ENCODE data around the gene SEPTIN1. TPM values are rescaled to one million over a fixed set of nuclear protein-coding genes. Genes with fewer than 3 reads are reported as not detected.
A peak's percentile ranks its signal among the peaks of the same experiment; 100 is the strongest.
"Not testable (repeated sequence)": the region's sequence is repeated elsewhere in the genome, so short reads cannot be mapped to it uniquely, and the experiment has no call there.

The SEPTIN1 gene
- polyA plus RNA-seq, 4 donors: 1.00 to 3.0 (median 2.1) TPM

- no peak for DNase-seq (ENCODE audit: low read depth in 4 of 4, low spot score in 3 of 4)
Observed at GRCh38 chr16:30406795-30407101, 24.4 kb upstream of the SEPTIN1 start.

GRCh38 chr16:30401768-30402425 is 19.5 kb upstream of the SEPTIN1 start:
- no peak for DNase-seq (ENCODE audit: low read depth in 4 of 4, low spot score in 3 of 4)

- no peak for DNase-seq (ENCODE audit: low read depth in 4 of 4, low spot score in 3 of 4)
Observed at GRCh38 chr16:30399435-30400186, 17.2 kb upstream of the SEPTIN1 start.

GRCh38 chr16:30398661-30399434 is 16.5 kb upstream of the SEPTIN1 start:
- no peak for DNase-seq (ENCODE audit: low read depth in 4 of 4, low spot score in 3 of 4)

GRCh38 chr16:30397776-30398660 is 15.7 kb upstream of the SEPTIN1 start:
- DNase-seq (ENCODE audit: low read depth in 4 of 4, low spot score in 3 of 4): no peak

- DNase-seq (ENCODE audit: low read depth in 4 of 4, low spot score in 3 of 4): no peak
Observed at GRCh38 chr16:30397056-30397455, 14.7 kb upstream of the SEPTIN1 start.

GRCh38 chr16:30396627-30397026 is 14.3 kb upstream of the SEPTIN1 start:
- DNase-seq (ENCODE audit: low read depth in 4 of 4, low spot score in 3 of 4): not testable (repeated sequence)

- DNase-seq (ENCODE audit: low read depth in 4 of 4, low spot score in 3 of 4): no peak
Observed at GRCh38 chr16:30395992-30396585, 13.7 kb upstream of the SEPTIN1 start.

- DNase-seq (ENCODE audit: low read depth in 4 of 4, low spot score in 3 of 4): peak in 3 of 4 donors; percentile 82 to 83 (median 83)
Observed at GRCh38 chr16:30395155-30395991, 13.0 kb upstream of the SEPTIN1 start, which contains the start of gene ZNF48. TSS of gene ZNF48 (plus strand) at chr16:30395420. CDS start at chr16:30395795, 375 bp downstream.

GRCh38 chr16:30394592-30395154 is 12.3 kb upstream of the SEPTIN1 start:
- DNase-seq (ENCODE audit: low read depth in 4 of 4, low spot score in 3 of 4): no peak

- DNase-seq (ENCODE audit: low read depth in 4 of 4, low spot score in 3 of 4): no peak
Observed at GRCh38 chr16:30383521-30383920, 1.2 kb upstream of the SEPTIN1 start.

GRCh38 chr16:30381291-30382041 is 895 bp downstream of the SEPTIN1 start:
- no peak for DNase-seq (ENCODE audit: low read depth in 4 of 4, low spot score in 3 of 4)

- no peak for DNase-seq (ENCODE audit: low read depth in 4 of 4, low spot score in 3 of 4)
Observed at GRCh38 chr16:30380803-30381208, 1.6 kb downstream of the SEPTIN1 start.

- DNase-seq (ENCODE audit: low read depth in 4 of 4, low spot score in 3 of 4): no peak
Observed at GRCh38 chr16:30380072-30380802, 2.1 kb downstream of the SEPTIN1 start.

- DNase-seq (ENCODE audit: low read depth in 4 of 4, low spot score in 3 of 4): no peak
Observed at GRCh38 chr16:30379158-30379783, 3.1 kb downstream of the SEPTIN1 start.

GRCh38 chr16:30378236-30379157 is 3.9 kb downstream of the SEPTIN1 start:
- DNase-seq (ENCODE audit: low read depth in 4 of 4, low spot score in 3 of 4): peak; percentile 92 to 96 (median 96)
